DMS79 treated with DMSO at 0.1 percent for 48 hours (cell line): ENCODE results near the gene PLCB1.
"Not testable (repeated sequence)": the region's sequence is repeated elsewhere in the genome, so short reads cannot be mapped to it uniquely, and the experiment has no call there.

Experiments
- DNase-seq: peaks from one replicate; lab custom pipeline; 2025; lab: John Stamatoyannopoulos, UW

PLCB1 gene

DNA sequence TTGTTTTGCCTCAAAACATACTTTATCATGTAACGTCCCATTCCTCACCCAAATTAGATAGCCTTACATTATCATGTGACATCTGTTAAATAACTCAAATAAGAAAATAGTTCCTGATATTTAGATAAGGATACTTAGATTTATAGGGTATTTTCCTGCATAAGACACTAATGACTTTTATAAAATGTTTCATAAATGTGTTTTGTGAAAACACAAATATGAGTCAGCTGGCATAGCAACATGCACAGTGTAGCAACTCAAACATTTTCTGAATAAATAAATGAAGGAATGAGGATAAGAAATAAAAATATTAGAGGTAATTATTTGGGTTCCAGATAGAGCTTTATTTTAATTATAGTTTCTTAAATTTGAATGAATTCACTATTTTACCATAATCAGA lies 476.4 kb downstream of the PLCB1 start:
- no peak for DNase-seq

DNA sequence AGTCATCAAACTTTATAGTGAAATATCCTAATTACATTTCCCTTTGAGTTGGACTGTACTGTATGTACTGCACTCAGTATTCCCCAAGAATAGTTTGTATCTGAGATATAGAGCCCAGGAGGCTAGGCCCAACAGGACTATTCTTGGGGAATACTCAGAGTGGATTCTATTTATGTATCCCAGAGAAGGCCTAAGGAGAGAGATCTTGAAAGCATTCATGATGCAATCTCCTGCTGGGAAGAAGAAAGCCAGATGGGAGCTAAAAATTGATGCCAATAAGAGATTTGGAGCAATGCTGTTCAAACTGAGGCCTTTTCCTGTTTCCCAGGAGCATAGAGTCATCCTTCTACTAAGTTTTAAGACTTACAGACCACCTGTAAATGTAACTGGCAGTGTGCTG lies 484.7 kb downstream of the PLCB1 start:
- no peak for DNase-seq

DNA sequence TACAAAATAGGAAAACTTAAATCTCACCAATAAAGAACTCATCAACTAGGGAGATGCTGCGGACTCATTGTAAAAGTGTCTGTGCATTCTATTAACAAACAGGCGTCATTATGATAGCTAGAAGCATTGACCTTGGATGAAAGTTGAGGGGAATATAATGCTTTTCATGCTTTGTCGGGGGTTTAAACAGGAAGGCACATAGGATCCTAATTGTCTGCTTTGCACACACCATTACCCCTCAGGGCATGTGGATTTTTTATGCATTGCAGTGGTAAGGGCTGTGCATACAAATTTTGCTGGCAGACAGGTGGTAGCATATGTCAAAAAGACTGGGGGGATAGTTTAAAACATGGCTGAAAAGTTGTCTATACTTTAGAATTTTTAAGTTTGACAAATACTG lies 488.9 kb downstream of the PLCB1 start:
- no peak for DNase-seq

DNA sequence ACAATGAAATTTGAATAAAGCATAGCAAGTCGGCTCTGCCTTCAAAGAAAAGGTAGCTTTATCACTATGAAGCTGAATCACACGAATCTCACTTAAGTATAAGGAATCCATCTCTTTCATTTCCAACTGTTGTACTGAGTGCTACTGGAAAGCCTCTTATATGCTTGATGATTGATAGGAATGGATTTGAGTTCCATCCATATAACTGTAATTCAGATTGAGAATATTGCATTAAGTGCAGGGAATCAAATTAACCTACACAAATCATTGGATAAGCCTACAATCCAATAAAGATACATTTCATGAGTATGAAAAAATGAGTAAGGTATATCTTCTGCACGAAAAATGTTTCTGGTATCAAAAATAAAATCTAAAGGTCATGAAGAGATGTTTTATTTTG lies 492.0 kb downstream of the PLCB1 start:
- no peak for DNase-seq

DNA sequence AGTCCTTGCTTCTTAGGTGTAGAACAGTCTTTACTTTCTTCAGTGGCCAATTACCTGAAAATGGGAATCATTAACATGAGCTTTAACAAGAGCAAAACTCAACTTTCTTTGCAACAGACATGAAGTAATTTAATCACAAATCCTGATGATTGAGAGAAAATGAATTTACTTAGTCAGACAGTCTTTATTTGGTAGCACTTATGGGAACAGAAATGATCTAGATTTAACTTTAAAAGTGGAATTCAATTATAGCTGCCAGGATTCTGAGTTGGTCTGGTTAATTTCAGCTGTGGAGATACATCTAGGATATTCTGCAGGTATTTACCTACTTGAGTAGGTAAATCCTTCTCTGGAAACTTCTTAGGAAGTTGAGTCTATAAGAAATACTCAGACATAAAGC lies 492.6 kb downstream of the PLCB1 start:
- DNase-seq = no peak

DNA sequence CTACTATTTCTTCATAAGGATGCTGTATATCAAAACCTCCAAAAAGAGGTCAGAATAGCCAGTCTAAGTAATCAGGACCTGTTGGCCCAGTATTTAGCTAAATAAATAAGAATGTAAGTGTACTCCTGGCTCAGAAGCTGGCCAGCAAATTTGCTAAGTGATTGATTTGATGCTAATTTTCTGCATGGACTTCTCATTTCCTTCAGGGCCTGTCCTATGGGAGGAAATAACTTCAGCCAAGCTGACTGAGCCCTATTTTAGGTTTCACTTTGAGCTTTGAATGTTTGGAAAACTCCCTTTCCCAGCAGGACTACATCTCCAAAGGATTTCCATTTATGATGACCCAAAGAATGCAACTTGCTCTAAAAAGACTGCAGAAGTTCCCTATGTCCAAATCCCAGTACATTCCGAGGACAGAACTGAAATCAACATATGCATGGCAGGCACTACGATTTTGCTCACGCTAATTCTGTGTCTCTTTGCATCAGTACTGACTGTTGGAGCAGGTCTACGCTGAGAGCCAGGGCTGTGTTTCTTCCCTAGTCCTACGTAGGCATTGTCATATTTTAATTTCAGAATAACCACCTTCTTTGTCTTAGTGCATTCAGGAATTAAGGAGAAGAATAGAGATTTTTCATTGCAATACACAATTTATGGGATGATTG lies 495.4 kb downstream of the PLCB1 start:
- no peak for DNase-seq

DNA sequence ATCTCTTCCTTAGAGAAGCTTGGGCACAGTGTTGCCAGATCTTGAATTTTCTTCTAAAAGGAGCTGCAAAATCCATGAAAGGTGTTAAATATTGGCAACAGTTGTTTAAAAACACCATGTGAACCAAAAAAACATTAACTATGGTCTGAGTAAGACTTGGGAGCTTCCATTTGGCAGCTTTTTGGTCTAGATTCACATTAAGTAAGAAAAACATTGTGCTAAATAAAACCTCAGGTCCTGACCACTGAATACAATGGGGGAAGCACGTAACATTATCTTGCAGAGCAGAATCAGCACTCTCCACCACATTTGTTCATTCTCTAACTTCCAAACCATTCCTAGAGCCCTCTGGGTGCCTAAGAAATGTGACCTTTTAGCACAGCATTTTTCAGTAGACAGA lies 499.2 kb downstream of the PLCB1 start:
- DNase-seq = no peak

DNA sequence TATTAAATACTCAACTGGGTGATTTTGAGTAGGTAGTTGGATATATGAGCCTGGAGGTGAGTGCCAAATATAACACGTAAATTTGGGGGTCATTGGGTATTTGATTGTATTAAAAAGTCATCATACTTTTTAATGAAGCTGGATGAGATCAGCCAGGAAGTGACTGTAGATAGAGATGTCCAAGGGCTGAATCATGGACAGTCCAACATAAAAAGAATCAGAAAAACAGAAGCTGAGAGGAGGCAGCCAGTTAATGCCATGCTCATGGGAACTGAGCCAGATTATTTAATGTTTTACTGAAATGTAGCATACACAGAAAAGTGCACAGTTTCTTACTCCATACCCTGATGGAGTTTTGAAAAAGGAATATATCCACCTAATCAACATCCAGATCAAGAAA lies 501.3 kb downstream of the PLCB1 start:
- no peak for DNase-seq

DNA sequence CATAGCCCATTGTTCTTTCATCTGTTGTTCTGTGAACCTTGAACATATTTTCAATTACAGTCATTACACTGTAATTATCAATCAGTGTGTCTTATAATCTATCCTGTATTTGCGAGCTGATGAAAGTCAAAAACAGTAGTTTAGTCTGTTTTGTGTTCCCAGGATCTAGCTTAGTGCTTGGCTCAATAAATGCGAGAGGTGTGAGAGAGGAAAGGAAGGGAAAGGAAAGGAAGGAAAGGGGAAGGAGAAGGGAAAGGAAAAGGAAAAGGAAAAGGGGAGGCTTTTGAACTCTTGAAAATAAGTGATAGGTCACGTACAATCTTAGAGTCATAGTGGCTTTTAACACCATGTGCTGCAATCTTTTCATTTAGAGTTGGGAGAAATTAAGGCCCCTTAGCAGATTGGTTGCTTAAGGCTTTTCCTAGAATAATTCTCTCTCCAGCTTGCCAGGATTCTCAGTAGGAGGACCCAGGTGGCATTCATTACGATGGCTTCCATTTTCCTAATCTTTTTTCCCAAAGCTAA lies 503.0 kb downstream of the PLCB1 start:
- DNase-seq = no peak

DNA sequence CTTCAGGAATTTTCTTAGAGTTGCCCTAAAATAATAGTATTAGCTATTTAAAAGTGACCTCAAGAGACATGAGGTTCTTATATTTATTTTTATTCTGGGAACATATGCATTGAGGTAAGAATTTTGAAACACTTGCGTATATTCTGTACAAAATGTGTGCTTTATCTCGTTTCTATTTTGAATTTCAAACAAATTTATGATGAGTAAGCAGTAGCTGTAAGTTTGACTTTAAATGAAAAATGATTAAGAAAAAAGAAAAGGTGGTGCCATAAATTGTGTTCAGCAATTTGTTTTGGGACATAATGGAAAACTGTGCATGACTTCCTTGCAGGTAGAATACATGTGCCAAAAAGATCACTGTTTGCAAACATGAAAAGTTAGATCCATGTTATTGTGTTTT lies 503.8 kb downstream of the PLCB1 start:
- DNase-seq = no peak

DNA sequence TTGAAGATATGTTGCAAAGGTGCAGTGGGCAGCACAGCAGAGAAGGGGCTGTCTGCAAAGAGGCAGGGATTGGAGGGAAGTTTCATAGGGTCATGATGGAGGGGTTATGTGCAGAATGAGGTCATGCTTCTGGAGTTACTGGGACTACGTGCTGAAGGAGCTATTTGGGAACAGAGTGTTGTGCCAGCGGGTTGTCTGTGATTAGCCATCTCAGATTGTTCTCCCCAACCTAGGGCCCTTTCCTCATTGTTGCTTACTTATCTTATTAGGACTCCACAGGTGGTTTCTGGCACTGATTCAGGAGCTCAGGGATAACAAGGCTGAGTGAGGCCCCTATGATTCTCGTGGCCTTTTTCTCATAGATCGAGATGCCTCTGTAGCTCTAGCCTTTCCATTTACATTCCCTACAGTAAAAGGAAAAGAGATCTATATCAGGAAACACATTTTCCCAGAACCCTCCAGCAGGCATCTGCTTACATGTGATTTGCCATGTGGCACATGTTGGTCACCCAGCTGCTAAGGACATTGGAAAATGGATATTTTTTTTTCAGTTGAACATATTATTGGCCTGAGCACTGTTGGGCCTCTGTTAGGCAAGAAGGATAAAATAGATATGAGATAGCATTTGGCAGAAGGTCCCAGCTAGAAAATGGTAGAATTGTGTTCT lies 507.2 kb downstream of the PLCB1 start:
- no peak for DNase-seq

DNA sequence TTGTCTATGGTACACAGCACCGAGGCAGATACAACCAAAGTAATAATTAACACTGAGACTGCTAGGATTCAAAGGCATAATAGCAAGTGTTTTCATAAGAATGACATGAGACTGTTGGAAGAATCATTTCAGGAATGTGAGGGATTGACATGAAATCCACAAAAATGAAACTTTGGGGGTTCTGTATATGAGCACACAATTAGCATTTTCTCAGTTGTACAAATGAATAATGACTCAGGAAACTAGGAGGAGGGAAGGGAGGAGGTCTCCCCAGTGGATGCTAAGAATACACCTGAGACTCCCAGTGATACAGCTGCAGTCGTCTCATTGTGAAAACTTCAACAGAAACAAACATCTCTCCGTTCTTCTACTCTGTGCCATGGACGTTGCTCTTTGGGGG lies 508.4 kb downstream of the PLCB1 start:
- no peak for DNase-seq

DNA sequence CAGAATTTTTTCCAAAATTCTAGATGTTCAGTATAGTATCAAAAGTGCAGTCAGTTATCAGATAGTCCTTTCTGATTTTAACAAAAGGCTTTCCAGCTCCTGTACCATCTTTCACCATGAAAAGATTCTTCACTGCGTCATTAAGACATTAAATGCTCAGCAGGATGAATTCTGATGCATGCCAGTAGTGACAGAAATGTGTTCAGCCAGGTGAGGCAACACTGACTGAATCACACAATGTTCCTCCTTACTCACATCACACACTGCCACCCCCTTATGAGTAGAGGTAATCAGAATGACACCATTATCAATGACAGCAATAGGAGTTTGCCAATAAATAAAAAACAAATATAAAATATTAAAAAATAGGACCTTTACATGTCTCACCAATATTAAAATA lies 510.2 kb downstream of the PLCB1 start:
- DNase-seq = no peak

DNA sequence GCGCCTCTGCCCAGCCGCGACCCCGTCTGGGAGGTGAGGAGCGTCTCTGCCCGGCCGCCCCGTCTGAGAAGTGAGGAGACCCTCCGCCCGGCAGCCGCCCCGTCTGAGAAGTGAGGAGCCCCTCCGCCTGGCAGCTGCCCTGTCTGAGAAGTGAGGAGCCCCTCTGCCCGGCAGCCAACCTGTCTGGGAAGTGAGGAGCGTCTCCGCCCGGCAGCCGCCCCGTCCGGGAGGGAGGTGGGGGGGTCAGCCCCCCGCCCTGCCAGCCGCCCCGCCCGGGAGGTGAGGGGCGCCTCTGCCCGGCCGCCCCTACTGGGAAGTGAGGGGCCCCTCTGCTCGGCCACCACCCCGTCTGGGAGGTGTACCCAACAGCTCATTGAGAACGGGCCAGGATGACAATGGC lies 512.4 kb downstream of the PLCB1 start:
- not testable (repeated sequence) for DNase-seq

DNA sequence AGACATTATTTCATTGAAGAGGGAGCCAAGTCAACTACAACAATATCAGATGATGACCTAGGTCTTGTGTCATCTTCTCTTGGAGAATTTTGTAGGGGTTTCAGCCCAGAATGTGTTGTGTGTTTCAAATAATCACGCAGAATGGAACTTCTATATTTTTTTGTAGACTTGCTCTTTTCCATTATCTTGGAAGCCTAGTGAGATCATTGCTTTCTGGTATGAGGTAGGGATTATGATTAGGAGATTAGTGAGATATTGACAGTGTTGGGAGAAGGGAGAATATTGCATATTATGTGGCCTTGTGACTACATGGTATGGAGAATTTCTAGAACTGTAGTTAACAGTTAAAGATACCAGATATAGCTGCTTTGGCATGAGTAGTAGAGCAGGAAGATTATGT lies 513.3 kb downstream of the PLCB1 start:
- no peak for DNase-seq

DNA sequence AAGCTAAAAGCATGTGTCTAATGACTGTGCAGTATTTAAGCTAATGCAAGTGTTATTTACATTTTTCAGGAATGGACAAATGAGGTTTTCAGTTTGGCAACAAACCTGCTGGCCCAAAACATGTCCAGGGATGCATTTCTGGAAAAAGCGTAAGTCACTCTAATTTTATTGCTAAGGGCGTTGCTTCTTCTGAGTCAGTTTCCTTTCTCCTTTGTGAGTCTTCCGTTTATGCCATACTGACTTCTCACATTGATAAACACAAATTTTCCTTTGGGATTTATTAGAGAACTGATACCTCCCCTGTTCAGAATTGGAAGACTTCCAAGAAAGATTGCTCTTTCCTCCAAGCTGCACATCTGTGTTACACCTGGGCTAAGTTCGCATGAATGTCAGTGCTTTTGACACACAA lies 514.0 kb downstream of the PLCB1 start:
- no peak for DNase-seq

DNA sequence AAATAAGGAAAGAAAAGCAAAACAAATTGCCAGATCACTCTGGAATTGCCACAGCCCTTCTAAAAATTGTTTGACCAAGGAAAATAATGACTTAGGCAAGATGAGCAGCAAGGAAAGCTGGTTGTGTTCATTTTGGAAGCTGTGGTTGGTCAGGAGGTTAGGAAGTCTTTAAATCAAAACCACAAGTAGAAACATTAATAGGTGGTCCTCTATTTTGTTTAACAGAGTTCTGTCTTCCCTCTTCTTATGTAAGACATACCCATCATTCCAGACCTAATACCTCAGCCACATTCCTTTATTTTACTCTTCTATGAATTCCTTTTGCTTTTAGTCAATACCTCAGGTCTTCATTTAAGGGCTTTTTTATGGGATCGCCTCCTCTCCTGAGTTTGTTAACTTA lies 514.6 kb downstream of the PLCB1 start:
- DNase-seq = no peak

DNA sequence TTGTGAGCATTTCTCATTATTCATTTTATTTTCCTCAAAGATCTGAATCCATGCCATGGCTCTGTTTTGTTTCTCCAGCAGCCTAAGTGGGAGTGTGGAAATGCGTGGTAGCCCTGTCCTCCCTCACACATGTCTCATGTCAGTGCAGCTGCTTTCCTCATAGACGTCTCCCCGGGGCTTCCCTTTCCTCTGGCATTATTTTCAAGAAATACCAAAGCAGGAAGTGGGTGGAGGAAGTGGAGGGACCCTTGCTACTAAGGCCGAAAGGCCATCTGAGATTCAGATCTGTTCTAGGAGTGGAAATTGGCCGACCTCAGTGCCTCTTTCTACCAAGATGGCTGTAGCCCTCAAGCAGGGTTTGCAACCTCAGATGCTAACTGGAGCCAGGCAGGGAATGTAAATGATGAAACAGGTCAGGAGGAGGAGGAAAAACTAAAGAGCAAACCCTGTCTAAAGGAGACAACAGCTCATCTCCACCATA lies 515.9 kb downstream of the PLCB1 start:
- DNase-seq = no peak

DNA sequence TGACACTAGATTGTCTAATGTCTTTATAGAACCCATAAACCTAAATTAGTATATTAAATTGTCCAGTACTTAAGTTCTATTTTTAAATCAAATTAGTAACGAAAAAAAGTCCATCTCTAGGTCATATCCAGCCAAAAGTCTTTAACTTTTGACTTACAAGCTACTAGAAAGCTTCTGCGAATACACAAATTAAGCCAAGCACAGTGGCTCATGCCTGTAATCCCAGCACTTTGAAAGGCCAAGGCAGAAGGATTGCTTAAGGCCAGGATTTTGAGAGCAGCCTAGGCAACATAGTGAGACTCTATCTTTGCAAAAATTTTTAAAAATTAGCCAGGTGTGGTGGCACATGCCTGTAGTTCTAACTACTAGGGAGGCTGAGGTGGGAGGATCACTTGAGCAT lies 516.4 kb downstream of the PLCB1 start:
- no peak for DNase-seq

DNA sequence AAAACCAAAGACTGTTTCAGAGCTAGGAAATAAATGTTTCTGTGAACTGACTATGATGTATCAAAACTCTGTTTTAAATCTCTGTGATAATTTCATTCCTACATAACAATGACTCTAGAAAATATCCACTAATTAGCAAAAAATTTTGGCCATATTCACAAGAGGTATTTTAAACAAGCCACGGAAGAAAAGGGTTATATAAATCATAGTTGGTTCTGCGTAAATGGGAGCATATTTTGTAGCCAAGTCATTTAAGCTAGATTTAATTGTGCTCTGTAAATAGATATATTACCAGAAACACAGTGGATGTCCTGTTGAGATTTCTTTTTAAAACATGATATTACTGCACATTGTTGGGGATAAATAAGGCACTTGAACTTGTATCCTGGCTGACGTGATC lies 520.3 kb downstream of the PLCB1 start:
- no peak for DNase-seq

DNA sequence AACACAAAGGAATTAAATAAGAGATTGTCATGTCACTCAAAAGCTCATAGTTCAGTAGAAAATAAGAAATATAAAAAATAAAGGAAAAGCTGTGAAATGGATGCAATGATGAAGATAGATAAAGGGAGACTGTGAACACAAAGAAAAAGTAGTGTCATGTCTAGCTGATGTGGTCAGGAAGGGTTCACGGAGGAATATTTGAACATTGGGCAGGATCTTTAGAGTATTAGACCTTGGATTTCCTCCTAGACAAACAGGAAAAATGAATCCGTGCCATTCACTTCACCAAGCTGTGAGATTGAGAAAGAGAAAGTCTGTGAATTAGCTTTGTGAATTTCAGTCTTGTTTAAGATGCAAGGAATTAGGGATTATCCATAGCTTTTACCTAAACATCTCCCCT lies 522.4 kb downstream of the PLCB1 start:
- DNase-seq = no peak

DNA sequence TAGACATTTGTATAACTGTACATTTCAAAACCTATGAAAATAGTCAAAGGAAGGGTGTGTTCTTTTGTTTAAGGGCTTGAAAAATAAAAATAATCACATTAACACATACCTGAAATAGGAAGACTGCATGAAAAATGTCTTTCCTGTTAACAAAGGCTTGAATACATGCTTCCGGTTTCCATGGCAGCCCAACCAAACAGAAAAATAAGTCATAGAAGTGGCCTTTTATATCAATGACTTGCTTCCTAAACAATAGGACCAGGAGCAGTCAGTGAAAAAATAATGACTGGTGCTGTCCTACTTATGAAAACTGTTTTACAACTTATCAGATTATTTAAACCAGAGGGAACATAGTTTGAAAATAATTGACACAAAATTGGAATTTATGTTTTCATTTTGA lies 524.3 kb downstream of the PLCB1 start:
- no peak for DNase-seq

DNA sequence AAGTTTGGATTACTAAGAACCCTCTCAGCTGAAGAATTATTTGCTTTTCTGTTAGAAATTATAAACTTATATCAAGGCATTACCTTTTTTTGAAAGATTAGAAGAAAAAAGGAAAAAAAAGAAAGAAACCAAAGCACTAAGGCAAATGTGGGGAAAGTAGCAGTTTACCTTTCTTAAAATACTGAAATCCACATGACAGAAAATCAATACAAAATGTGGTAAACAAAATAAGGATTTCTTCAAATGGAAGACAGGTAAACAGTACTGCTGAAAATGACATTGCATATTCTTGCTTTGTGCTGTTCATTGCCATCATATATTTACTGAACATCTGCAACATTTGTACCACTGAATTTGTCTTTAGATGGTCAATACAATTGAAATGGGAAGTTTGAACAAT lies 525.6 kb downstream of the PLCB1 start:
- DNase-seq = no peak

DNA sequence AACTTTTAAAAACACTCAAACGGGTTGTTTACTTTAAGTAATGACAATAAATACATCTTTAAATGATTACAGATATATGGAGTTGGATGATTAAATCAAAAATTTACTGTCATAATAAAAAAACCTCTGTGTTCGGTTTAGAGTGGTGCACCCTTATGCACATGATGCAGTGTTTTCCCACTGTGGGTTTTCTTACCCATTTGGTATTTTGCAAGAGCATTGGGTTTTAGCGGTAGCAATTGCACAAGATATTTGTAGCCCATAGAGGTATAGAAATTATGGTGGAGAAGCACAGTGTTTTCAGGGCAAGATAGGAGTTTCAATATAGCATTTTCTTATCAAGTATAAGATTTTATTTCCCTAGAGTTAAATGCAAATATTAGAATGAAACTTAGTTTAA lies 526.0 kb downstream of the PLCB1 start:
- no peak for DNase-seq
